ENCODE data around the gene CRABP2.

Gene CRABP2

GRCh38 chr1:156691665-156692440, 13.5 kb downstream of the CRABP2 start:
- no peak for DNase-seq (ENCODE audit: low read depth in 2 of 3, low spot score in 1 of 3)

GRCh38 chr1:156691191-156691590, 14.2 kb downstream of the CRABP2 start:
- no peak for DNase-seq (ENCODE audit: low read depth in 2 of 3, low spot score in 1 of 3)

GRCh38 chr1:156690675-156691036, 14.7 kb downstream of the CRABP2 start:
- no peak for DNase-seq (ENCODE audit: low read depth in 2 of 3, low spot score in 1 of 3)

- no peak for DNase-seq (ENCODE audit: low read depth in 2 of 3, low spot score in 1 of 3)
Measured at GRCh38 chr1:156689953-156690674, 15.3 kb downstream of the CRABP2 start.

DNA sequence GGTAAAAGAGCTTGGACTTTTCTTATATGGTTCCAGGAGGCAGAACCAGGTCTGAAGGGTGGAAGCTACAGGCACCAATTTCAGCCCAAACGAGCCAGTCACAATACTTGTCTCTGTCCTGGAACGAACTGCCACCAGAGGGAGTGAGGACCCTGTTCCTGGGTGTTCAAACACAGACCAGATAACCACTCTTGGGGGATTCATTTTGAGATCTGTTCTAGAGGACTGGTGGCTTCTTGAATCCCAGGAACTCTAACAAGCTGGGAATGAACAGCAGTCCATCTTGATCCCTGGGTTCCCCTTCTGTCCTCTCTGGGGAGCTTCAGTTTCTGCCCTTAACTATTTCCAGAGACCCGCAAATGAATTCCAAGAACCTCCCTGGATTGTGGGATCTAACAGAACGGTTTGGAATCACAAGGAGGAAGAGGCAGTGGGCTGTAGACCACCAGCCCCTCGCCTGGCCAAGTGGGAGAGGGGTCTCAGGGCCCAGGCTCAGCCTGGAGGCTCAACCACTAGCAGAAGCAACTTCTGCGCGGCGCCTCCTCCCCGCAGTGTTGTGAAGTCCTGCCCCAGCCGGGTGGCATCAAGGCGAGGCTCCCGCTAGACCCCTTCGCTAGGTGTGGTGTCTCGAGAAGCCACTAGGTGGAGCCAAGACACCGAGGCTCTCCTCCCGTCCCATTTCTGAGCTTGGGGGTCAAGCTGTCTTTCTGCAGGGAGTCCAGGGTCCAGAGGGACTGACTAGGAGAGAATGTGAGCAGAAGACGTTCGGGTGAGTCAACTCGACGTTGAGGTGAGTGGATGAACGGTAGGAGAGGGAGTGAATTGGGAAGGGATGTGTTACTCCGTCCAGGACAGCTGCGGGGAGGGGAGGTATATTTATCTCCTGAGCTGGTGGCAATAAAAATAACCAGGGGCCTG, 16.1 kb downstream of the CRABP2 start:
- peak; percentile 62 to 72 (median 65) for DNase-seq (ENCODE audit: low read depth in 2 of 3, low spot score in 1 of 3)

GRCh38 chr1:156684227-156684782, 21.1 kb downstream of the CRABP2 start:
- DNase-seq (ENCODE audit: low read depth in 2 of 3, low spot score in 1 of 3) = peak in 1 of 3 donors; percentile 39

- no peak for DNase-seq (ENCODE audit: low read depth in 2 of 3, low spot score in 1 of 3)
Measured at GRCh38 chr1:156682166-156682890, 23.1 kb downstream of the CRABP2 start.

GRCh38 chr1:156681196-156681960, 24.0 kb downstream of the CRABP2 start:
- DNase-seq (ENCODE audit: low read depth in 2 of 3, low spot score in 1 of 3) = no peak

DNA sequence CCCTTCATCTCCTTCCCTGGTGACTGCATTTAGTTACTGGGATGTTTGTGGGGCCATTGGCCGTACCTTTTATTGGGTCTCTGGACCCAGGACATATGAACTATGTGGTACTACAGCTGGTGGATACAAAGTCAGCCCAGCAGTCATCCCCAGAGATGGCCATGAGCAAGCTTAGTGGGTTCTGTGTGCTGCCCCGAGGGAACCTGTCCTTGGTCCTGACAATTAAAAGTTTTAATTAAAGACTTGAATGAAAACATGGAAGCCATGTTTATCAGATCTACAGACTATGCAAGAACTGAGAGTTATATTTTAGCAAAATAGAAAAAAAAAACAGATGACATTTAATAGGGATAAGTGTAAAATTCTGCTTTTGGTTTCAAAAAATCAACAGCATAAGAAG, 25.3 kb downstream of the CRABP2 start:
- DNase-seq (ENCODE audit: low read depth in 2 of 3, low spot score in 1 of 3) = no peak

- peak in 1 of 3 donors; percentile 28 for DNase-seq (ENCODE audit: low read depth in 2 of 3, low spot score in 1 of 3)
Measured at GRCh38 chr1:156677616-156678596, 27.5 kb downstream of the CRABP2 start.

DNA sequence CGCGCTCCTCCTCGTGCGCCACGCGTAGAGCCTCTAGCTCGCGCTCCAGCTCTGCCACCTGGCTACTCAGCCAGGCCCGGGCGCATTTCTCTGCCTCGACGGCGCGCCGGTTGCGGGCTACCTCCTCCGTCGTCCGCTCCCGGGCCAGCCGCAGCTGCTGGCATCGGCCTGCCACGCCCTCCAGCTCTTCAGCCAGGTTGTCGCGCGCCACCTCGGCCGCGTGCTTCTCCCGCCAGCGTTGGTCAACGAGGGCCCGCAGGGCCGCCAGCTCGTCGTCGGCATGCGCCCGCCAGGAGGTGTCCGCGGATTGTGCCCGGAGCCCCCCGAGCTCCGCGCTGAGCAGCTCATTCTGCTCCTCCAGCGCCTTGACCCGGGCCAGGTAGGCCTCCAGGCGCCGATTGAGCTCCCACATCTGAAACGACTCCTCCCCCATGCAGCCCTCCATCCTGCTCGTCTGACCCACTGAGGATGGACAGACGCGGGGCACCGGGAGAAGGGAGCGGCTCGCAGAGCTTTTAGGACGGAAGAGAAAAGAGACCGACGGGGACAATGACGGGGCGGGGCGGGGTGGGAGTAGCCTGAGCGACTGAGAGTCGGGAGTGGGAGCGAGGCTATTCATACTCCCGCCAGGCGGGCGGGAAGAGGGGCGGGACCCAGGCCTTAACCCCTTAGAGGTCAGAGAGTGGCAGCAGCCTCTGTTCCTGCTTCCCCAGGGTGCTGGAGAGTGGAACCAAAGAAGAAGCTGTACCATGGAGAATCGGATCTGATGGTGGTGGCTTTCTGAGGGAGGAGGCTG, 28.4 kb downstream of the CRABP2 start, which contains the start of gene NES:
Gene NES, minus strand, starts transcription at position 588 of the 796 bp plus-strand sequence. Its CDS starts 143 bp downstream, at position 445.
- no peak for DNase-seq (ENCODE audit: low read depth in 2 of 3, low spot score in 1 of 3)

- DNase-seq (ENCODE audit: low read depth in 2 of 3, low spot score in 1 of 3) = no peak
Measured at GRCh38 chr1:156676114-156676819, 29.1 kb downstream of the CRABP2 start.

DNA sequence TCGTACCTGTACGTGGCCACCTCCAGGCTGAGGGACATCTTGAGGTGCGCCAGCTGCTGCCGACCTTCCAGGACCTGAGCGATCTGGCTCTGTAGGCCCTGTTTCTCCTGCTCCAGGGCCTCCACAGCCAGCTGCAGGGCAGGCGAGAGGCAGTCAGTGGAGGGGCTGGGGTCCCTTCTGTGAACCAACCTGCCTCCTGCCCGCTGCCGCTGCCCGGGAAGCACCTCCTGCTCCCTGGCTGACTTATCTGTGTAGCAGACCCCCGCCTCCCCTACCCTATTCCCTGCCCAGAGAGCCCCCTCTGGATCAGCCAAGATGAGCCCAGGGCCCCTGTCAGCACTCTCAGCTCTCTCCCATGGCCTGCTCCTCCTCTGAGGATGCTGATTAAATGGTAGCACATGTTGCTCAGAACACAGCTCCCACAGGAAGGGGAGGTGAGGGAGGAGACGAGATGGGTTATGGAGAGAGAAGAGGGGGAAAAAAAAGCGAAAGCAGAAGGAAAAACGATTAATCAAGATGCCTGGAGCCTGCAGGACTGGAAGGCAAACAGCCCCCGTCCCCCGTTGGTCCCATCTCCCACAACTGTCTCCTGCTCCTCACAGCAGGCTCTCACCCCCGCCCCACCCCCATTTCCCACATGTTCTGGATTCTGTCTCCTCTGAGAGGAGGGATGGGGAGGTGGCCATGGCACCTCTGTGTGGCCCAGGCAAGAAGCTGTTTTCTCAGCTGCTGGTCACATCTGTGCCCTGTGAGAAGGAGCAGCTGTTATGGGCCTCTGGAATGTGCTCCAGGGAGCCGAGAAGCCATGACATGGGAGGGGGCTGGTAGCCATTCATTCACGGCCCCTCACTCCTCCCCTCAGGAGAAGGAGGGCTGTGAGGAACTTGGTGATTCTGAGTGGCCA, 29.9 kb downstream of the CRABP2 start:
- DNase-seq (ENCODE audit: low read depth in 2 of 3, low spot score in 1 of 3) = no peak

GRCh38 chr1:156673387-156674121, 31.8 kb downstream of the CRABP2 start:
- DNase-seq (ENCODE audit: low read depth in 2 of 3, low spot score in 1 of 3) = no peak

DNA sequence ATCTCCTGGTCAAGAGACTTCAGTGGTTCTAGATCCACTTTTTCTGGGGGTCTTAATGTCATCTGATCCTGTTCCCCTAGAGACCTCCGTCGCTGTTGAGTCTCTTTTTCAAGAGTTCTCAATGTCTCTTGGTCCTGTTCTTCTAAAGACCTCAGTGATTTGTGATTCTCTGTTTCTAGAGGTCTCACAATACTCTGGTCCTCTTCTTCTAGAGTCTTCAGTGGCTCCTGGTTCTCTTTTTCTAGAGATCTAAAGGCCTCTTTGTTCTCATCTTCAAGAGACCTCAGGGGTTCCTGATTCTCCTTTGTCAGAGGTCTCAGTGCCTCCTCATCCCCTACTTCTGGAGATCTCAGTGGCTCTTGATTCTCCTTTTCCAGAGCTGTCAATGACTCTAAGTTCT, 33.6 kb downstream of the CRABP2 start:
- no peak for DNase-seq (ENCODE audit: low read depth in 2 of 3, low spot score in 1 of 3)

All from stimulated activated CD4-positive, alpha-beta T cell treated with anti-CD3 and anti-CD28 coated beads, Interleukin-12 subunit alpha, Interleukin-12 subunit beta, amount 100 ng/mL, for 48 hours (primary cell).